ENCODE measurements around the gene RBBP6. TPM values are rescaled to one million over a fixed set of nuclear protein-coding genes. Genes with fewer than 3 reads are reported as not detected.

The RBBP6 gene
- total and polyA plus RNA-seq, 9 of the 15 experiments (the other 6 are each of a cell fraction or from before 2014, with no cell fraction given) = 19.2 to 76.6 (median 42.7) TPM

GRCh38 chr16:24598777-24599437, 59.5 kb downstream of the RBBP6 start:
- H2AFZ ChIP-seq (ENCODE audit: low read depth, low read length) = no peak overlapping the region
- H3K36me3 ChIP-seq (ENCODE audit: control insufficient read depth, insufficient read depth, low read length) = no peaks in the 10 kb centered on the region
- no peaks in the 10 kb centered on the region for H4K20me1 ChIP-seq (replicated peaks; ENCODE audit: control insufficient read depth, insufficient read depth, low read length)
- H3K9ac ChIP-seq (ENCODE audit: insufficient read depth in 1 of 2, low read depth in 2 of 2, low read length in 2 of 2) = no peak overlapping the region
- CTCF ChIA-PET (ENCODE audit: low intra/inter-chr PET ratio) = no interaction called here
- no peaks in the 10 kb centered on the region for H3K9me1 ChIP-seq (ENCODE audit: control insufficient read depth, insufficient read depth, low read length)
- no TSS peak for BruUV-seq (replicated peaks)
- FAIRE-seq (no peak), ATAC-seq (no peak), DNase-seq (ENCODE audit: extremely low read depth in 1 of 4, low spot score in 3 of 4) (no peak)
- intact Hi-C loops (cut with micrococcal nuclease) = no loop called here
- POLR2A ChIA-PET = interaction anchor here (1.1 kb wide), 1 partner anchor 12 kb away, joined by 3 read pairs; no protein-coding TSS in a partner anchor
- no peaks in the 10 kb centered on the region for H3K79me2 ChIP-seq (ENCODE audit: control insufficient read depth, insufficient read depth, low read length)
- peaks cover 17 to 28% of the 10 kb centered on the region in 2 experiments for H3K27me3 ChIP-seq (ENCODE audit: control insufficient read depth in 2 of 2, insufficient read depth in 2 of 2, low read length in 2 of 2)
- no peaks in the 10 kb centered on the region for H3K4me1 ChIP-seq (replicated peaks in 1 of 2; ENCODE audit: control insufficient read depth in 2 of 2, insufficient read depth in 2 of 2, low read length in 2 of 2)
- 31% methylated on average over 8 of the region's 8 CpGs for WGBS (ENCODE audit: insufficient coverage, low coverage, missing lambda C conversion rate)
- H3K27ac ChIP-seq (ENCODE audit: extremely low read depth, low read depth, low read length) = no peak overlapping the region
- no peak overlapping the region for H3K4me2 ChIP-seq (ENCODE audit: insufficient read depth, low read length)
- in situ Hi-C loops (cut with MboI) = no loop called here
- H3K9me3 ChIP-seq (replicated peaks; ENCODE audit: control insufficient read depth, insufficient read depth, low read depth, low read length) = no peaks in the 10 kb centered on the region
- no peak overlapping the region for H3K4me3 ChIP-seq
- peak; percentile 98 for TF ChIP-seq CBX8 (IDR thresholded peaks at IDR 0.05; ENCODE audit: borderline replicate concordance, extremely low read depth, low read depth, low read length, poor library complexity, severe bottlenecking)
- no peak for TF ChIP-seq ATF3 (IDR thresholded peaks at IDR 0.05)
- no peak for TF ChIP-seq ATF3 (CRISPR knock-in tag; conservative IDR thresholded peaks at IDR 0.05)
- no peak for TF ChIP-seq MAFF (IDR thresholded peaks at IDR 0.05; ENCODE audit: low read length)
- TF ChIP-seq MTA1 (IDR thresholded peaks at IDR 0.05; ENCODE audit: borderline replicate concordance) = no peak
- TF ChIP-seq ZNF561 (CRISPR knock-in tag; conservative IDR thresholded peaks at IDR 0.05) = no peak
- TF ChIP-seq PPARD (CRISPR knock-in tag; IDR thresholded peaks at IDR 0.05) = no peak
- TF ChIP-seq EHMT2 (IDR thresholded peaks at IDR 0.05) = no peak
- TF ChIP-seq ETV6 (IDR thresholded peaks at IDR 0.05; ENCODE audit: borderline replicate concordance in 1 of 2, low read depth in 2 of 2, low read length in 1 of 2) = no peak
- no peak for TF ChIP-seq ETV6 (CRISPR knock-in tag; IDR thresholded peaks at IDR 0.05; ENCODE audit: borderline replicate concordance)
- TF ChIP-seq HDAC6 (IDR thresholded peaks at IDR 0.05; ENCODE audit: low read depth, low read length) = no peak
- TF ChIP-seq TCF15 (CRISPR knock-in tag; IDR thresholded peaks at IDR 0.05) = no peak
- TF ChIP-seq ZNF184 (CRISPR knock-in tag; IDR thresholded peaks at IDR 0.05) = no peak
- no peak for TF ChIP-seq KAT8 (IDR thresholded peaks at IDR 0.05; ENCODE audit: low read depth)
- TF ChIP-seq ARID4B (CRISPR knock-in tag; IDR thresholded peaks at IDR 0.05) = no peak
- TF ChIP-seq MEF2A (IDR thresholded peaks at IDR 0.05; ENCODE audit: control insufficient read depth, low read depth, low read length) = no peak
- TF ChIP-seq BRD4 (IDR thresholded peaks at IDR 0.05) = no peak
- no peak for TF ChIP-seq MAFG (tag; conservative IDR thresholded peaks at IDR 0.05)
- TF ChIP-seq BMI1 (IDR thresholded peaks at IDR 0.05; ENCODE audit: low read length) = peak; percentile 37
